LHCN-M2 (cell line): ENCODE results near the gene ACTR3C. TPM values are rescaled to one million over a fixed set of nuclear protein-coding genes. Genes with fewer than 3 reads are reported as not detected.
"Not testable (repeated sequence)": the region's sequence is repeated elsewhere in the genome, so short reads cannot be mapped to it uniquely, and the experiment has no call there.

Source experiments
- DNase-seq: peaks from one replicate; pipeline ENCODE4 v3.0.0-alpha.2; 2012; ENCODE audit warnings: low read depth
- total RNA-seq: library from RNA; depleted of rRNA; stranded (reverse); fragments of >200 nt; gene quantifications from 2 replicates; pipeline ENCODE4 v1.2.3, GENCODE V29; 2014; rRNA removed

The ACTR3C gene
- total RNA-seq, 1 experiment from 2014 or later: not detected

DNA sequence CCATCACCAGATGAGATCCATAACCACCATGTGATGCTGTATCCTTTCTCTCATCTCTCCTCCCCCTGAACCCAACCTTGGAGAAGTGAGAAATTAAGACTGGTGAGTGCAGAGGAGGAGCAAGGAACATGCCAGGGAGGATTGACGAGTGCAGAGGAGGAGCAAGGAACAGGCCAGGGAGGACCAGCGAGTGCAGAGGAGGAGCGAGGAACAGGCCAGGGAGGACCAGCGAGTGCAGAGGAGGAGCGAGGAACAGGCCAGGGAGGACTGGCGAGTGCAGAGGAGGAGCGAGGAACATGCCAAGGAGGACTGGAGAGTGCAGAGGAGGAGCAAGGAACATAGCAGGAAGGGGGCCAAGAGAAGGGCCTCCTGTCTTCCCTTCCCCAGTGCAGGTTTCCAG, 118.8 kb downstream of the ACTR3C start:
- DNase-seq: not testable (repeated sequence)

DNA sequence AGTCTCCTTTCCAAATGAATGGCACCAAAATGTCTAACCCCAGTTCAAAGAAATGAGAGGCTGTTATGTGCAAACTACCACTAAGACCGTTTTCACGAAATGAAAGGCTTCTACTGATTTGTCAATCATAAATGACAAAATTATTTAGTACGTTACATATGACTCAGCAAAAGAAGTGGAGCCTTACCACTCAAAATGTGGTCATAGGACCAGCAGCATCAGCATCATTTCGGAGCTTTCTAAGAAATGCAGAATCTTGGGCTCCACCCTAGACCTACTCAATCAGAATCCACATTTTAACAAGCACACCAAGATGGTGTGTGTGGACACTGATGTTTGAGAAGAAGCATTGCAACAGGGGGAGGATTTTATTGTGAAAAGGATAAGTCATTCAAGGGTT, 120.5 kb downstream of the ACTR3C start:
- DNase-seq: not testable (repeated sequence)

Other genes starting within 250 kb of the ACTR3C start
- not detected in 2 replicates for gene LRRC61, start 190 bp downstream of the ACTR3C start, total RNA-seq
- gene RARRES2, start 18.1 kb upstream of the ACTR3C start, total RNA-seq: 9.4 and 24.8 TPM in 2 replicates
- 147 and 178 TPM in 2 replicates for gene REPIN1, start 45.3 kb upstream of the ACTR3C start, total RNA-seq
- 12.1 and 15.1 TPM in 2 replicates for gene ZNF775, start 55.8 kb upstream of the ACTR3C start, total RNA-seq
- gene GIMAP8, start 127.1 kb upstream of the ACTR3C start, total RNA-seq: 0.06 TPM in 1 of 2 replicates, not detected in the other
- gene GIMAP7, start 191.3 kb upstream of the ACTR3C start, total RNA-seq: not detected in 2 replicates
- not detected in 2 replicates for gene GIMAP4, start 243.8 kb upstream of the ACTR3C start, total RNA-seq